Colon (tissue), 2 donors: ENCODE data around the gene TNFAIP8L2.
"Not testable (repeated sequence)": the region's sequence is repeated elsewhere in the genome, so short reads cannot be mapped to it uniquely, and the experiment has no call there.

Experiments used
- FAIRE-seq: peaks from 2 replicates; lab custom pipeline; 2012; peaks lifted over from hg19 to GRCh38; lab: Jason Lieb, UNC
- donor health status: control.
- donor health status: control.

Gene TNFAIP8L2

GRCh38 chr1:151189637-151190445 lies 33.4 kb downstream of the TNFAIP8L2 start, which contains the start of gene VPS72:
VPS72 (minus strand) TSS chr1:151190197; CDS start chr1:151190121, 76 bp downstream.
- FAIRE-seq: no peak

- FAIRE-seq: no peak
Measured at GRCh38 chr1:151192047-151192446, 35.6 kb downstream of the TNFAIP8L2 start.

GRCh38 chr1:151193304-151193703 lies 36.9 kb downstream of the TNFAIP8L2 start:
- no peak for FAIRE-seq

GRCh38 chr1:151193856-151194255 lies 37.4 kb downstream of the TNFAIP8L2 start:
- FAIRE-seq: no peak

GRCh38 chr1:151194894-151195594 lies 38.6 kb downstream of the TNFAIP8L2 start:
- not testable (repeated sequence) for FAIRE-seq

GRCh38 chr1:151196292-151196800 lies 39.9 kb downstream of the TNFAIP8L2 start:
- FAIRE-seq: no peak

- no peak for FAIRE-seq
Measured at GRCh38 chr1:151197863-151198253, 41.4 kb downstream of the TNFAIP8L2 start.

GRCh38 chr1:151198254-151199127 lies 42.0 kb downstream of the TNFAIP8L2 start, which contains the start of gene PIP5K1A:
PIP5K1A (plus strand) TSS chr1:151198552; CDS start chr1:151198997, 445 bp downstream.
- no peak for FAIRE-seq

GRCh38 chr1:151199873-151200581 lies 43.6 kb downstream of the TNFAIP8L2 start:
- FAIRE-seq: no peak

GRCh38 chr1:151205381-151205965 lies 49.0 kb downstream of the TNFAIP8L2 start:
- not testable (repeated sequence) for FAIRE-seq
